Activated naive CD4-positive, alpha-beta T cell (primary cell): ENCODE data around the gene KRTAP26-1.

Experiments used
- DNase-seq, 4 experiments: peaks; one replicate each; lab custom pipeline; 2025; lab: John Stamatoyannopoulos, UW

The KRTAP26-1 gene

DNA sequence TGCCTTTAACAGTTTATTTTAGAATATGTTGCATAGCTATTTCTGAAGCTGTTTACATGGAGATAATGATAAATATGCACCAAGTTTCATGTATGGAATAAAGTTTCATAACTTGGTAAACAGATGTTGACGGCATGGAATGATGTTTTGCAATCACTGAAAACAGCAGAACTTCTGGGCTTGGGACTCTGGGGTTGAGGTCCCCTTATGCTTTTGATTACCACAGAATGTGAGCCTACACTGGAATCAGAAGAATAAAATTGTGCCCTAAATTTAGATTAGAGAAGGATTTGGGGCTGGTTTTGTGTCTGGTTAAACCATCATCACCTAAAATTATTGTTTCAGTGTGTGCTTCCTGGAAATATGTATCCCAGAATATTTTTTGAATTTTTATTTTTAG is 48.5 kb downstream of the KRTAP26-1 start:
- DNase-seq = no peak

DNA sequence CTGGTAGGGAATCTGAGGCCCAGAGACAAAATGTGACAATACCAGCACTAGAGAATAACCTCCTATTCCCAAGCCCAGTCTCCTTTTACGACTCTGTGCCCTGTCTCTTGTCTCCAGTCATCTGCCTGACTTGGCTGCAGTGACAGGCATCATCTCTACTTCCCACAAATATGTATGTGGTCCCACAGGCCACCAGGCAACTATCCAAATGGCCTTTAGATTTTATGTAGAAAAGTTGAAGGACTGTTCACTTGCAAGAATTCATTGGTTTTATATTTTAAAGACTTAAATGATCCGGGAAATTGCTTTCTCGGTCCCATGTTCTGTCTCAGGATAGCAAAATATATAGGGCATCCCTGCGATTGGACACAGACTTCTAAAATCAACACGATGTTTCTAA is 49.0 kb downstream of the KRTAP26-1 start:
- DNase-seq = no peak

DNA sequence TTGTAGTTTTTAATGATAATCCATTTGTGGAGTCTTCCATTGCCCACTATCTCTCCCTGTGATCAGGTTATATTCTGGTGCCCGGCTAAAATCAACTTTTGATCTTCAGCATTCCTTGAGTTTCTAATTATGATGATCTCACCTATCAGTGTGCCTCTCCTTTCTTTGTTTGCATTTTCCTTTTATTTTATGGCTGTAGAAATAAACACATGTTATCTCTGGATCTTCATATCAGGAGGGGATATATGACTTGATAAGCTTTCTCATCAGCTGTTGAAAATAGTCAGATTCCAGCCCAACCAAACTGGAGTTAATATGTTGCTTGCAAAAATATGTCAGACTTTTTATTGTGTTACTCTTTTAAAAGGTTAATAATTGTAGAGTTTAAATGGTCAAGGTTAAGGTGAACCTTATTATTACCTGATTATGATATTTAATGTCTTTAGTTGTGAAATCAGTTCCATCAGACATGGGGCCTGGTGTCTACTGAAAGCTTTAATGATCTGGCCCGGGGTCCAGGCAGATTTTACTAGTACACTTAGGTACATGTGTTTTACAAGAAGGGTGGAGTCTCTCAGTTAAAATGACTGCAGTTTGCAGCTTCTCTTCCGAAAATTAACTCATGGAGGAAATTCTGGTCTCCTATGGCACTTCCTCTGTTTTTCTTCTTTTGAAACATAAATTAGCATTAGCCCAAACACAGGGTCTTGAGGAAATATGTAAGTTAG is 50.1 kb downstream of the KRTAP26-1 start:
- DNase-seq = no peak
